HG03439 (cell line): ENCODE measurements around the gene HOXA11.

Experiments
- ATAC-seq: cut with Tn5 transposase; IDR thresholded peaks from one replicate; pipeline ENCODE4 v1.9.1; 2021; ENCODE audit warnings: mild to moderate bottlenecking, moderate library complexity; ENCODE audit not compliant: unreplicated experiment

The HOXA11 gene

GRCh38 chr7:27194002-27194352 lies 8.9 kb upstream of the HOXA11 start:
- no peak for ATAC-seq

GRCh38 chr7:27193335-27194001 lies 8.4 kb upstream of the HOXA11 start:
- no peak for ATAC-seq

- no peak for ATAC-seq
Observed at GRCh38 chr7:27192546-27193334, 7.7 kb upstream of the HOXA11 start.

GRCh38 chr7:27191833-27192545 lies 7.0 kb upstream of the HOXA11 start:
- ATAC-seq = no peak

GRCh38 chr7:27191161-27191731 lies 6.2 kb upstream of the HOXA11 start:
- ATAC-seq = no peak

- ATAC-seq = no peak
Observed at GRCh38 chr7:27189997-27190748, 5.1 kb upstream of the HOXA11 start.

- no peak for ATAC-seq
Observed at GRCh38 chr7:27189295-27189996, 4.4 kb upstream of the HOXA11 start.

GRCh38 chr7:27188386-27189294 lies 3.6 kb upstream of the HOXA11 start:
- ATAC-seq = no peak

- no peak for ATAC-seq
Observed at GRCh38 chr7:27187475-27188385, 2.7 kb upstream of the HOXA11 start.

GRCh38 chr7:27186668-27187474 lies 1.8 kb upstream of the HOXA11 start:
- no peak for ATAC-seq

- no peak for ATAC-seq
Observed at GRCh38 chr7:27185854-27186667, 1.0 kb upstream of the HOXA11 start.

GRCh38 chr7:27184337-27185012 lies 557 bp downstream of the HOXA11 start:
- no peak for ATAC-seq

GRCh38 chr7:27183682-27184336 lies 1.2 kb downstream of the HOXA11 start:
- ATAC-seq = no peak

- ATAC-seq = no peak
Observed at GRCh38 chr7:27182861-27183681, 2.0 kb downstream of the HOXA11 start.
